HCEC 1CT (cell line): ENCODE data around the gene LRRC4B.
"Not testable (repeated sequence)": the region's sequence is repeated elsewhere in the genome, so short reads cannot be mapped to it uniquely, and the experiment has no call there.

Experiments used
- DNase-seq: peaks from one replicate; pipeline ENCODE4 v3.0.0-alpha.2; 2017

LRRC4B gene

GRCh38 chr19:50567882-50568727 lies at the start of gene LRRC4B:
TSS of gene LRRC4B (minus strand) at chr19:50568435. CDS start at chr19:50548838, 19,597 bp downstream.
- no peak for DNase-seq

GRCh38 chr19:50612504-50613404 lies 44.5 kb upstream of the LRRC4B start:
- DNase-seq = not testable (repeated sequence)

GRCh38 chr19:50607874-50608785 lies 39.9 kb upstream of the LRRC4B start:
- no peak for DNase-seq

GRCh38 chr19:50607388-50607787 lies 39.2 kb upstream of the LRRC4B start:
- DNase-seq = no peak

GRCh38 chr19:50606059-50606836 lies 38.0 kb upstream of the LRRC4B start:
- DNase-seq = not testable (repeated sequence)

- DNase-seq = not testable (repeated sequence)
Measured at GRCh38 chr19:50604264-50605073, 36.2 kb upstream of the LRRC4B start.

- no peak for DNase-seq
Measured at GRCh38 chr19:50602935-50603334, 34.7 kb upstream of the LRRC4B start.

- no peak for DNase-seq
Measured at GRCh38 chr19:50602496-50602895, 34.3 kb upstream of the LRRC4B start.

GRCh38 chr19:50602089-50602422 lies 33.8 kb upstream of the LRRC4B start:
- DNase-seq = no peak

GRCh38 chr19:50601407-50602088 lies 33.3 kb upstream of the LRRC4B start:
- no peak for DNase-seq

- DNase-seq = no peak
Measured at GRCh38 chr19:50599427-50599826, 31.2 kb upstream of the LRRC4B start.

- no peak for DNase-seq
Measured at GRCh38 chr19:50590191-50590590, 22.0 kb upstream of the LRRC4B start.

GRCh38 chr19:50581795-50582660 lies 13.8 kb upstream of the LRRC4B start:
- DNase-seq = not testable (repeated sequence)

- DNase-seq = no peak
Measured at GRCh38 chr19:50580970-50581634, 12.9 kb upstream of the LRRC4B start.

GRCh38 chr19:50580240-50580639 lies 12.0 kb upstream of the LRRC4B start:
- no peak for DNase-seq

- not testable (repeated sequence) for DNase-seq
Measured at GRCh38 chr19:50576769-50577168, 8.5 kb upstream of the LRRC4B start.

GRCh38 chr19:50573741-50574461 lies 5.7 kb upstream of the LRRC4B start:
- no peak for DNase-seq

- no peak for DNase-seq
Measured at GRCh38 chr19:50570997-50571396, 2.8 kb upstream of the LRRC4B start.
